ENCODE measurements around the gene PGAM5.
"Not testable (repeated sequence)": the region's sequence is repeated elsewhere in the genome, so short reads cannot be mapped to it uniquely, and the experiment has no call there.

Gene PGAM5

DNA sequence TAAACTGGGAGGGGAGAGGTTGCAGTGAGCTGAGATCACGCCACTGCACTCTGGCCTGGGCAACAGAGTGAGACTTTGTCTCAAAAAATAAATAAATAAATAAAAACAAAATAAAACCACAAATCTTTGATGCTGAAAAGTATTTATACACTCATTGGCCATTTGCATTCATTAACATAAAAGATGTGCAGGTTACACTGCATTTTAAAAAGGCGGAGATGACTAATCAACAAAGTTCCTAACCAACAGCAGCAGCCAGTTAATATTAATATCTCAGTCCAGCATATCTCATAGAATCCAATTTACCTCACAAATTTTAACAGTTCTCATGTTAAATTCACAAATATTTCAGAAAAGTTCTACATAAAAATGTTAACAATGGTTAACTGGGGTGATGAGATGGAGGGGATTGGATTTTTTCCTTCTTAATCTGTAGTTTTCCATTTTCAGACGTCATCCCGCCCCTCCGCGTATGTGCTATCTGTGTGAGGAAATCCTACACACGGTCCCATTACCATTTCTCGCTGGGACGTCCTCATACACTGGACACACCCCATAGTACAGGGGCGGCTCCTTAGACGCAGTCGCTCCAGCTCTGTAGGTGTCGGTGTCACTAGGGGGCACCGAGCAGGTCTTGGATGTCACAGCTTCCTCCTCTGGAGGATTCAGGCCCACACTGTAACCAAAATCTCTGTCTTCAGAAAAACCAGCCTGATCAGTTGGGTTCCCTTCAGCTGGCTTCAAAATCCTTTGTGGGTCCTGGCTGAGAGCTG is 43.7 kb downstream of the PGAM5 start:
- no peak for DNase-seq

DNA sequence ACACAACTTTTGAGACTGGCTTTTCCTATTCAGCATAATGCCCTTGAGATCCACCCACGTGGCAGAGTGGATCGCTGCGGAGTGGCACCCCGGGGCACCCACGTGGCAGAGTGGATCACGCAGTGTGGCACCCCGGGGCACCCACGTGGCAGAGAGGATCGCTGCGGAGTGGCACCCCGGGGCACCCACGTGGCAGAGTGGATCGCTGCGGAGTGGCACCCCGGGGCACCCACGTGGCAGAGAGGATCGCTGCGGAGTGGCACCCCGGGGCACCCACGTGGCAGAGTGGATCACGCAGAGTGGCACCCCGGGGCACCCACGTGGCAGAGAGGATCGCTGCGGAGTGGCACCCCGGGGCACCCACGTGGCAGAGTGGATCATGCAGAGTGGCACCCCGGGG is 48.2 kb downstream of the PGAM5 start:
- DNase-seq: not testable (repeated sequence)

DNA sequence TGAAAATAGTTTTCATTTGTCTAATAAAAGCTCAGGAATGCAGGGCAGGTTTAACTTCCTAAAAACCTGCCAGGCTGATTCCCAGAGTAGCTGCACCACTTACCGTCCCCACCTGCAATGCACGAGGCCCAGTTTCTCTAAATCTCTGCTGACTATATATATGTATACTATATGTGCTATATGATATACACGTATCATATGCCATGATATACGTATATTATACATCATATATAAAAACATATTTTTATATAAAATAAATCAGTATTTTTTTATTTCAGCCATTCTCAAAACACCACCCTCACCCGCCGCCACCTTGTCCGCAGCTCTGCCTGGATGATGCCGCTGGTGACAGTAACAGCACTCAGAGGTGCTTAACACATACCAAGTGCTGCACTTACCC is 48.7 kb downstream of the PGAM5 start:
- DNase-seq: no peak

DNA sequence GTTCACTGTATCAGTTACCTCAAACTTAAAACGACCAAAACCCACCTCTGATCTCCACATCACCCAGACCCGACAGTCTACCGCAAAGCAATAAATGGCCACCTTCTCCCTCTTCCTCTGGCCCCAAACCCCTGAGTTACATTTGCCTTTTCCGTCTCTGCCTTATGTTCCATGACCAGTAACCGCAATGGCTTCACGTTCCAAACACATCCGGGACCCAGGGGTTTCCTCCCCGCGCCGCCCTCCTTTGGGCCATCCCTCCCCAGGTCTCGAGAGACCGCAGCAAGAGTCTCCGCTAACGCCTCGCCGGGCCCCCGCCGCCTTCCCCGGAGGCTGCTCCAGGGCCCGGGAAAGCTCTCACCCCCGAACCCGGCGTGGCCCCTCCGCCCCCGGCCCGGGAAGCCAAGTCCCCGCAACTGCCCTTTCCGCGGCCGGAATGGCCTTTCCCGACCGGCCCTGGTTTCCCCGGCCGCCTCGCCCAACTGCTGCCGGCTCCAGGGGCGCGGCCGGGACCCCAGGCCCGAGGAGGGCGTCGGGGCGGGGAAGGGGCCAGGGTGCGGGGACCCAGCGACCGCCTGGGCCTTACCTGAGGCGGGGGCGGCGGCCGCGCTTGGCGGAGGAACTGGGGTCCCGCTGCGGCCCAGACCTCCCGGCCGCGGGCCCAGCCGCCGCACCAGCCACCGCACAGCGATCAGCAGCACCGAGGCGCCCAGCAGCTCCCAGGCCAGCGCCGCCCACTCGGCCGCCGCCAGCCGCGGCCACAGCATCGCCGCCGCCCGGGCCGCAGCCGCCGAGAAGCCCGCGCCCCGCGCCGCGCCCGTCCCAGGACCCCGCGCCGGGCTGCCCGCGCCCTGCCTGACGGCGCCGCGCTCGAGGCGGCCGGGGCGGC is 50.6 kb downstream of the PGAM5 start, which contains the start of gene ANKLE2:
Gene ANKLE2 (minus strand): TSS at position 801 of the 889 bp plus-strand sequence. CDS start 34 bp downstream, at position 767.
- peak; percentile 57 for DNase-seq

DNA sequence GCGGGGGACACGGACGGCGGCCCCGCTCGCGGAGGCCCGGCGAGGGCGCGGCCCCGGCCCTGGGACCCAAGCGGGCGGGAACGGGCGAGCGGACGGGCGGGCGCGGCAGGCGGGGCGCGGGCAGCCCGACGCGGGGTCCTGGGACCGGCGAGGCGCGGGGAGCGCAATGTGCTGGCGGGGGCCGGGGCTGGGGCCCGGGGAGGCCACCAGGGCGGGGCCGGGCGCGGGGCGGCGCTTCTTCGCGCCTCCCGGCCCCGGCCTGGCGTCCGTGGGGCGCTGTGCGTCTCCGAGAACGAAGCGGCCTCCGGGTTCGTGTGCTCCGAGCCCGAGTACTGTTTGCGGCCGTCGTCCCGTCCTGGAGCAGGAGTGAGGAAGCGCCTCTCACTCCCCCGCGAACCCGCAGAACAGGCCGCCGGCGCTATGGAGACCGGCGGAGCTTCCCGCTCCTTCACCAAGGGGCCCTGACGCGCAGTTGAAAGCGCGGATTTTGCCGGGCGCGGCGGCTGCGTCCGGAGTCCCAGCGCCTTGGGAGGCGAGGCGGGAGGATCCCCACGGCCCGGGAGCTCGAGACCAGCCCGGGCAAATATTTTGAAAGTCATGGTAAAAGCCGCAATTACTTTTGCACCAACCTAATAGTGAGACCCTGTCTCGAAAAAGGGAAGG is 51.4 kb downstream of the PGAM5 start:
- DNase-seq: peak; percentile 86

DNA sequence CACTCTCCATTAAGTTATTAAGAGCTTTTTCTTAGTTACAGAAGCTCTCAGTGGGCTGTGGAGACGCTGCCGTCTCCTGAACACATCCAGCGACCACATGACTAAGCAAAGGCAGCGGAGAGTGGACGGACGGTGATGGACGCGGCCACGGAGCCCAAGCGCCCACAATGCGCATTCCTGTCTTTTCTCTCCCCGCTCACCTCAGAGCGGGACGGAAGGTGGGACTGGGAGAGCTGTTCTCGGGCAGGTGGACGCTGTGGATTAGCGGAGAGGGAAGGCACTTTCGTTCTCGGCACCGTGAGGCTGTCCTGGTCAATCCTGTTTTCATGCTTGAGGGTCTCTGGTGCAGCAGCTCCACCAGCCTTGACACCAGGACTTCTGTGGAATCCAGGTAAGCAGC is 53.6 kb downstream of the PGAM5 start:
- DNase-seq: no peak

DNA sequence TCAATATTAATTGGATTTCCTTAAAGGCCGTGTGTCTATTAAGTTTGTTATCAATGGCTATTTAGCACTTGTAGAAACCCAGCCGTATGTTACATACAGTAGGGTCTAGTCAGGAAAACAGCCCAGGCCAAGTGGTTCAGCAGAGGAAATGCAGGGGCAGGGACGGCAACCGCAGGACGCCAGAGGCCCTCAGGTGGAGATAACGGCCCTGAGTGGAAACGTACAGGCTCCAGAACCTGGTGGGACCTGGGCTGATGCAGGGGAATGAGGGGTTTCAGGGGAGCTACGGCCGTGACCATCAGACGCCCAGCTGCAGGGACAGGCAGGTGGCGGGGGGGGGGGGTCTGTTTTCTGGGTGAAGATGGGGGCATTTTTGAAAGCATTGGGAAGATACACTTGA is 54.7 kb downstream of the PGAM5 start:
- no peak for DNase-seq

DNA sequence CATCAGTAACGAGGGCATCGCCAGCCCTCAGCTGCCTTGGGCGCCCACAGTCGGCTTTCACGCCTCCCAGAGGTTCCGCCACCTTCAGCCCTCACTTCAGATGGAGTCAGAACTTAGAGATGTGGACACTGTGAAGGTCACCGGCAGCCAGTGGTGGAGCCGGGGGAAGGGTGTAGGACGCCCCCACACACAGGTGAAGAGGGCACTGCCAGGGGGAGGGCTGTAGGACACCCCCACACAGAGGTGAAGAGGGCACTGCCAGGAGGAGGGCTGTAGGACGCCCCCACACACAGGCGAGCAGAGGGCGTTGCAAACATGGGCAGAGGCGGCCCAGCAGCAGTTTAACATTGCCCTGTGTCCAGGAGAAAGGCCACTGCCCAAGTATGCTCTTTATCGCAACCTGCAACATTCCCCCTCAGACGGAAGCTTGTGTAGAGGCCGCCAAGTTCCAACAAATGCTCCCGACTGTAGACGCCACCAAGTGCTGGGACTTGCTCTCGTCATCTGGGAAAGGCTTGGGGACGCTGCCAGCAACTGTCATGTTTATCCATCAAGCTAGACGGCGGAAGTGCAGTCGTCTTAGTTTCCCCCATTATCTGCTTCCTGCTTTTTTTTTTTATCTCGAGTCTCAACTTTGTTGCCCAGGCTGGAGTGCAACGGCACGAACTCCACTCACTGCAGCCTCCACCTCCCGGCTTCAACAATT is 55.9 kb downstream of the PGAM5 start:
- DNase-seq: no peak

DNA sequence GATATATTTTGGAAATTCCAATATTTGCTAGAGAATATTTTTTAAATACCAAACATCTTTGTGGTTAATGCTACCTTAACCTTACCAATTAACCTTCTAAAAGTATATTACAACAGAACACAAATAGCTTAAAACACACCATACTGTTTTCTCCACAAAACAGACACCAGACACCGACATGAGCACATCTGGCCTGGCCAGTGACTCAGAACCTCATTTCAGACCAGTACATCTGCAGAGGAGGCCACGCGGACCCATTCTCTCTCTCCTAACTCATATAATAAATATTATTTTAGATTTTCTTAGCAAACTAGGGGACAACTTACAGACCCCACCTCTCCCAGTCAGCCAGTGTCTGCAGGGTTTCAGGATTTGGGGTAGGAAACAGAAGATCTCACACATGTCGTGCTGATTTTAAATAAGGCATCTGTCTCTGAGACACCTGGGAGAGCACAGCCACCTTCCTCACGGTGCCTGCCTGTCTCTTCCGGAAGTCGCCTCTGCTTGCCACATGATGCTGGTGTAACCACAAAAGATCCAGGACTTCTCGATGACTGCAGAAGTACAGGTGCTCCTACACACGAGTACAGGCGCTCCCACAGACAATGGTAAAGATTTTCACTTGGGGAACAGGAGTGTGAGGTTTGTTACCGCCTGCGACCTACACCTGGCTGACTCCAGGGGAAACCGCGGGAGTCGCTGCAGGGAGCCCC is 60.6 kb downstream of the PGAM5 start:
- no peak for DNase-seq
